Fibroblast of lung (primary cell): ENCODE data around the gene HVCN1.

ENCODE experiments used
- CTCF ChIP-seq, 2 donors: IDR thresholded peaks in 1 of 2; conservative IDR thresholded peaks in 1 of 2; 1 replicate in 1 of 2; 2 replicates in 1 of 2; pipeline ENCODE4 v1.5.1; 2011 to 2012; ENCODE audit warnings: low read length in 2 of 2, control low read depth in 1 of 2, inconsistent platforms in 1 of 2, low read depth in 1 of 2, mild to moderate bottlenecking in 1 of 2
- EZH2 ChIP-seq: IDR thresholded peaks from 2 replicates; pipeline ENCODE4 v1.5.1; 2012; ENCODE audit warnings: low read length, control low read depth, mild to moderate bottlenecking; ENCODE audit errors: missing control alignments

- TF ChIP-seq CTCF (conservative IDR thresholded peaks at IDR 0.05 in 1 of 2, IDR thresholded peaks at IDR 0.05 in 1 of 2; ENCODE audit: low read depth in 1 of 2, low read length in 2 of 2) (no peak), EZH2 (no peak)
These were observed 48.5 kb downstream of the HVCN1 start for GRCh38 chr12:110640275-110641025.
